ENCODE measurements around the gene THBS2. TPM values are rescaled to one million over a fixed set of nuclear protein-coding genes. Genes with fewer than 3 reads are reported as not detected.
A peak's percentile ranks its signal among the peaks of the same experiment; 100 is the strongest.

Gene THBS2
- total RNA-seq, 1 donor from 2014 or later: 709 TPM

DNA sequence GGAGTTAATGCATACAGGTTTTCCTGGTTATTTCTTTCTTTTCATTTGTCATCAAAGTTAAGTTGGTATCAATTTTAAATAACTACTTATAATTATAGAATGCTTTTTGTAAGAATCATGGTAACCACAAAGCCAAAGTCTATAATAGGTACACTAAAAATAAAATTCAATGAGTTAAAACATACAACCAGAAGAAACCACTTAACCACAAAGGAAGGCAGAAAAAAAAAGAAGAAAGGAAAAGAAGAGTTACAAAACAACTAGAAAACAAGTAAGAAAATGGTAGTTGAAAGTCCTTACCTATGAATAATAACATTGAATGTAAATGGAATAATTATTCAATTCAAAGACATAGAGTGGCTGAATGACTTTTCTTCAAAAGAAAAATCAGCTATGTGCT is 45.6 kb downstream of the THBS2 start:
- H3K4me1 ChIP-seq: peaks cover 0 to 11% of the 10 kb centered on the region in 2 donors
- H3K36me3 ChIP-seq: no peaks in the 10 kb centered on the region
- TF ChIP-seq, protein P1, sequence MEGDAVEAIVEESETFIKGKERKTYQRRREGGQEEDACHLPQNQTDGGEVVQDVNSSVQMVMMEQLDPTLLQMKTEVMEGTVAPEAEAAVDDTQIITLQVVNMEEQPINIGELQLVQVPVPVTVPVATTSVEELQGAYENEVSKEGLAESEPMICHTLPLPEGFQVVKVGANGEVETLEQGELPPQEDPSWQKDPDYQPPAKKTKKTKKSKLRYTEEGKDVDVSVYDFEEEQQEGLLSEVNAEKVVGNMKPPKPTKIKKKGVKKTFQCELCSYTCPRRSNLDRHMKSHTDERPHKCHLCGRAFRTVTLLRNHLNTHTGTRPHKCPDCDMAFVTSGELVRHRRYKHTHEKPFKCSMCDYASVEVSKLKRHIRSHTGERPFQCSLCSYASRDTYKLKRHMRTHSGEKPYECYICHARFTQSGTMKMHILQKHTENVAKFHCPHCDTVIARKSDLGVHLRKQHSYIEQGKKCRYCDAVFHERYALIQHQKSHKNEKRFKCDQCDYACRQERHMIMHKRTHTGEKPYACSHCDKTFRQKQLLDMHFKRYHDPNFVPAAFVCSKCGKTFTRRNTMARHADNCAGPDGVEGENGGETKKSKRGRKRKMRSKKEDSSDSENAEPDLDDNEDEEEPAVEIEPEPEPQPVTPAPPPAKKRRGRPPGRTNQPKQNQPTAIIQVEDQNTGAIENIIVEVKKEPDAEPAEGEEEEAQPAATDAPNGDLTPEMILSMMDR (IDR thresholded peaks at IDR 0.05): no peak
- no peak for DNase-seq (ENCODE audit: low spot score in 2 of 2)
- H3K27ac ChIP-seq: no peak overlapping the region
- intact Hi-C loops (cut with DNase I): no loop called here
- H3K4me3 ChIP-seq: no peak overlapping the region
- no peaks in the 10 kb centered on the region for H3K27me3 ChIP-seq
- H3K9me3 ChIP-seq: peaks cover 0 to 15% of the 10 kb centered on the region in 2 donors

DNA sequence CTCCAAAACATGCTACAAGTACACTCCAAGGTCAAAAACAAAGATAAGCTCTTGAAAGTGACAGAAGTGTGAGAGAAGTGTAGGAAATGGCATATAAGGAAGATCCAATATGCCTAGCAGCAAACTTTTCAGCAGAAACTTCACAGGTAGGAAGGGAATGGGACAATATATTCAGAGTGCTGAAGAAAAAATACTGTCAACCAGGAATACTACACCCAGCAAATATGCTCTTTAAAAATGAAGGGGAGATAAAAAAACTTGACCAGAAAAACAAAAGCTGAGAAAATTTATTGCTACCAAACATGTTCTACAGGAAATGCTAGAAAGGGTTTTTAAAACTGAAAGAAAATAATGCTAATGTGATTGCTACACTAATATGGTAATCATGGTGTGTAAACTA is 46.2 kb downstream of the THBS2 start:
- Histone ChIP-seq H3K4me3 (no peak overlapping the region), H3K36me3 (no peaks in the 10 kb centered on the region), H3K4me1 (peaks cover 0 to 8% of the 10 kb centered on the region in 2 donors), H3K27ac (no peak overlapping the region), H3K9me3 (peaks cover 0 to 15% of the 10 kb centered on the region in 2 donors), H3K27me3 (no peaks in the 10 kb centered on the region)
- TF ChIP-seq, protein P1 (IDR thresholded peaks at IDR 0.05): no peak
- no peak for DNase-seq (ENCODE audit: low spot score in 2 of 2)
- intact Hi-C loops (cut with DNase I): no loop called here

DNA sequence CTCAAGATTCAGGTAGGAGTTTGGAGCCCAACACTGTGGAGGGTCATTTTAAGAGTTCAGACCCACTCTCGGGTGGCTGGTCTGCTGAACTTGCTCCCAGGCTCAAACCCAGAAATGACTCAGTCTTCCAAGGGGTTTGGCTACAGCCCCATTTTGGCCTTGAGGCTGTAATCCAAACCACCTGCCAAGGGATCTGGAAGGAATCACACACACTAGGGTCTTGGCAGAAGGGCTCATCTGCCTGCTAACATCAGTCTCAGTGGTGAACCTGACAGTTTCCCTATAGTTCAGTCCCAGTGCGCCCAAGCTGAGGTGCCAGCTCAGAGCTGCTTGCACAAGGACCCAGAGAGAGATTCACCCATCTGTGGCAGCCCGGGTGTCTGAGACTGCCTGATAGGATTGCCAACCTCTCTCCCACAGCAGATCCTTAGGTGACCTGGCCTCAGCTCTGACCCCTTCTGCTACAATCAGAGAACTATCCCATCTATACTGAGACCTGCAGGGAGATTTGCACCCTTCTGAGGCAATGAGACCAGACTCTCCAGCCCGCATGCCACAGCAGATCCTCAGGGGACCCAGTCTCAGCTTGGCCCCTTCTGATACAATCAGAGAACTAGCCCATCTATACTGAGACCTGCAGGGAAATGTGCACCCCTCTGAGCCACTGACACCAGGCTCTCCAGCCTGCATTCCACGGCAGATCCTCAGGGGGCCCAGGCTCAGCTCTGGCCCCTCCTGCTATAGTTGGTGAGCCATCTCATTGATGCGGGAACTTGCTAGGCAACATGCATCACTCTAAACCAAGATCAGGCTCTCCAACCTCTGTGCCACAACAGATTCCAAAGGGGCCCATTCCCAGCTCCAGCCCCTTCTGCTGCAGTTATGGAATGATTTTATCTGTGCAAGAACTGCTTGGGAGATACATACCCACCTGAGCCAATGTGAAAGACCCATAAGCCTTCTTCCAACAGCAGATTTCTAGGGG is 48.2 kb downstream of the THBS2 start:
- peaks cover 0 to 15% of the 10 kb centered on the region in 2 donors for H3K9me3 ChIP-seq
- TF ChIP-seq, protein P1 (IDR thresholded peaks at IDR 0.05): no peak
- intact Hi-C loops (cut with DNase I): no loop called here
- peaks cover 0 to 6% of the 10 kb centered on the region in 2 donors for H3K4me1 ChIP-seq
- peak overlapping the region in 1 of 2 donors; percentile 31 for H3K27ac ChIP-seq
- H3K4me3 ChIP-seq: no peak overlapping the region
- H3K27me3 ChIP-seq: no peaks in the 10 kb centered on the region
- no peaks in the 10 kb centered on the region for H3K36me3 ChIP-seq
- no peak for DNase-seq (ENCODE audit: low spot score in 2 of 2)

DNA sequence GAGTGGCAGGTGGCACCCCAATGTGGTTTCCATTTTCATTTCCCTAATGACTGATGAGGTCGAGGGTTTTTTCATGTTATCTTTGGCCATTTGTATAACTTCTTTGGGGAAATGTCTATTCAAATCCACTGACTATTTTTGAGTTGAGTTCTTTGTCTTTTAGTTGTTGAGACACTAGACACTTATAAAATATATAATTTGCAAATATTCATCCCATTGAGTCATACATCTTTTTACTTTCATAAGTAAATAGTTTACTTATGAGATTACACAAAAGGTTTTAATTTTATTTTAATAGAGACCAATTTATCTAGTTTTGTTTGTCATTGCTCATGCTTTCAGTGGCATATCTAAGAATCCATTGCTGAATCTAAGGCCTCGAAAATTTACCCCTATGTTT is 49.5 kb downstream of the THBS2 start:
- H3K36me3 ChIP-seq: no peaks in the 10 kb centered on the region
- H3K27me3 ChIP-seq: no peaks in the 10 kb centered on the region
- peaks cover 0 to 15% of the 10 kb centered on the region in 2 donors for H3K9me3 ChIP-seq
- H3K4me1 ChIP-seq: peaks cover 0 to 6% of the 10 kb centered on the region in 2 donors
- intact Hi-C loops (cut with DNase I): no loop called here
- TF ChIP-seq, protein P1 (IDR thresholded peaks at IDR 0.05): no peak
- no peak overlapping the region for H3K27ac ChIP-seq
- H3K4me3 ChIP-seq: no peak overlapping the region
- DNase-seq (ENCODE audit: low spot score in 2 of 2): no peak

DNA sequence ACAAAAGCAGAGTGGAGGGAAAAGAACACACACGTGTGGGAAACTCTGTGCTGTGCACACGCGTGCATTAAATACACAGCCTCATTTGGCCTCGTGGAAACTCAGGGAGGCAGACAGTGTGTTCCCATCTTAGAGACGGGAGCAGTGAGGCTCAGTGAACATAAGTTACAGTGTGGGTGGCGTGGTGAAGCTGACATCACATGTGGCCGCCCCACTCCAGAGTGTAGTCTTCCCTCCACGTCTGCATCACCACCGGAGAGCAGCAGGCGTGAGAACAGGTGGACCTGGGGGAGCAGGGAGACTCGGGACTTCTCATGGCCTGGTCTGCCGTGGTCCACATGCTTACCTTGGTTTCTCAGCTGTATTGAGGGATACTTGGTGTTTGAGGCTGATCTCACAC is 51.7 kb downstream of the THBS2 start:
- H3K27me3 ChIP-seq: no peaks in the 10 kb centered on the region
- TF ChIP-seq, protein P1 (IDR thresholded peaks at IDR 0.05): no peak
- H3K4me3 ChIP-seq: no peak overlapping the region
- no peak overlapping the region for H3K27ac ChIP-seq
- DNase-seq (ENCODE audit: low spot score in 2 of 2): no peak
- peaks cover 0 to 2% of the 10 kb centered on the region in 2 donors for H3K9me3 ChIP-seq
- H3K36me3 ChIP-seq: no peaks in the 10 kb centered on the region
- H3K4me1 ChIP-seq: peaks cover 0 to 6% of the 10 kb centered on the region in 2 donors
- intact Hi-C loops (cut with DNase I): no loop called here
